Chondrocyte (in vitro differentiated cells): ENCODE results near the gene RMRP. TPM values are rescaled to one million over a fixed set of nuclear protein-coding genes. Genes with fewer than 3 reads are reported as not detected.
A peak's percentile ranks its signal among the peaks of the same experiment; 100 is the strongest.
"Not testable (repeated sequence)": the region's sequence is repeated elsewhere in the genome, so short reads cannot be mapped to it uniquely, and the experiment has no call there.

ENCODE experiments used
- DNase-seq: peaks from one replicate; pipeline ENCODE4 v3.0.0; 2021; ENCODE audit warnings: mixed read lengths, low spot score
- H3K27ac Mint-ChIP-seq: one replicate; pipeline ENCODE4 v1.8.0; 2021; ENCODE audit warnings: mild to moderate bottlenecking, moderate library complexity, mixed read lengths; ENCODE audit not compliant: unreplicated experiment
- H3K27me3 Mint-ChIP-seq: 2 replicates; pipeline ENCODE4 v1.8.0; 2021; ENCODE audit warnings: low read depth, mixed read lengths
- H3K36me3 Mint-ChIP-seq: 2 replicates; pipeline ENCODE4 v1.8.0; 2021; ENCODE audit warnings: low read depth, mixed read lengths
- H3K4me1 Mint-ChIP-seq: 2 replicates; pipeline ENCODE4 v1.8.0; 2021; ENCODE audit warnings: low read depth, mild to moderate bottlenecking, mixed read lengths
- H3K4me3 Mint-ChIP-seq: one replicate; pipeline ENCODE4 v1.8.0; 2021; ENCODE audit warnings: mild to moderate bottlenecking, moderate library complexity, mixed read lengths; ENCODE audit not compliant: unreplicated experiment
- H3K9me3 Mint-ChIP-seq: 2 replicates; pipeline ENCODE4 v1.8.0; 2021; ENCODE audit warnings: low read depth, mixed read lengths
- total RNA-seq: library from RNA; stranded (reverse); gene quantifications from 3 replicates; pipeline ENCODE4 v1.2.1, GENCODE V29; 2021
- TF ChIP-seq, protein P1 (sequence below): fragments of 200-600 bp; sonication (generic); IDR thresholded peaks from 2 replicates; pipeline ENCODE4 v1.5.0; 2021; ENCODE audit warnings: antibody characterized with exemption, mild to moderate bottlenecking, moderate library complexity

RMRP gene
- total RNA-seq, 1 donor from 2014 or later = 12,386 TPM

DNA sequence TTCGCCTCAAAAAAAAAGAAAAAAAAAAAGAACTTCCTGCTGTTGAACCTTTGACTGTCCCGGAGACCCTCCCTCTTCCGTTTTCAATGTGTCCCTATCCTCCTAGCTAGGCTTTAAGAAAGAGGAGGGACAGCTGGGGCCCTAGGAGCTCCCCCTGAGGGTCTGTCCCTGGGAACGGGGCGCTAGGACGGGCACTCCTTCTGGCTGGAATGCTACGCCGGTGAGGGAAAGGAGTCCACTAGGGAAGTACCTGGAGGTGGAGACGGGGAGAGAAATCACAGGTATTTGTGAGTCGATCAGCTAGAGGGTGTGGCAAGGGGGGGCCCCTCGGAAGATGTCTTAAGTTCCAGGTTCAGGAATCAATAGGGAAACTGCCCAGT, 11.7 kb downstream of the RMRP start:
- Mint-ChIP-seq H3K27me3 (no peaks in the 10 kb centered on the region), H3K27ac (peak overlapping the region; percentile 87), H3K36me3 (no peaks in the 10 kb centered on the region), H3K9me3 (no peaks in the 10 kb centered on the region), H3K4me1 (peaks cover 22% of the 10 kb centered on the region), H3K4me3 (peak overlapping the region; percentile 85)
- TF ChIP-seq, protein P1, sequence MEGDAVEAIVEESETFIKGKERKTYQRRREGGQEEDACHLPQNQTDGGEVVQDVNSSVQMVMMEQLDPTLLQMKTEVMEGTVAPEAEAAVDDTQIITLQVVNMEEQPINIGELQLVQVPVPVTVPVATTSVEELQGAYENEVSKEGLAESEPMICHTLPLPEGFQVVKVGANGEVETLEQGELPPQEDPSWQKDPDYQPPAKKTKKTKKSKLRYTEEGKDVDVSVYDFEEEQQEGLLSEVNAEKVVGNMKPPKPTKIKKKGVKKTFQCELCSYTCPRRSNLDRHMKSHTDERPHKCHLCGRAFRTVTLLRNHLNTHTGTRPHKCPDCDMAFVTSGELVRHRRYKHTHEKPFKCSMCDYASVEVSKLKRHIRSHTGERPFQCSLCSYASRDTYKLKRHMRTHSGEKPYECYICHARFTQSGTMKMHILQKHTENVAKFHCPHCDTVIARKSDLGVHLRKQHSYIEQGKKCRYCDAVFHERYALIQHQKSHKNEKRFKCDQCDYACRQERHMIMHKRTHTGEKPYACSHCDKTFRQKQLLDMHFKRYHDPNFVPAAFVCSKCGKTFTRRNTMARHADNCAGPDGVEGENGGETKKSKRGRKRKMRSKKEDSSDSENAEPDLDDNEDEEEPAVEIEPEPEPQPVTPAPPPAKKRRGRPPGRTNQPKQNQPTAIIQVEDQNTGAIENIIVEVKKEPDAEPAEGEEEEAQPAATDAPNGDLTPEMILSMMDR = no peak
- no peak for DNase-seq

DNA sequence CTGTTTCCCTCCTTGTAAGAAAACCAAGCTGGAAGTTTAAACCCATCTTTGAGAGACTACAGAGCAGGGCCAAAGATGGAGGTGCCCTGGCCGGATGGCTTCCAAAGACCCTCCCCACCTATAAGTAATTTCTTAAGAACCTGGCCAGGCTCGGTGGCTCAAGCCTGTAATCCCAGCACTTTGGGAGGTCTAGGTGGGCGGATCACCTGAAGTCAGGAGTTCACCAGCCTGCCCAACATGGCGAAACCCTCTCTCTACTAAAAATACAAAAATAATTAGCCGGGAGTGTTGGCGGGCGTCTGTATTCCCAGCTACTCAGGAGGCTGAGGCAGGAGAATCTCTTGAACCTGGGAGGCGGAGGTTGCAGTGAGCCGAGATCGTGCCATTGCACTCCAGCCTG, 12.1 kb downstream of the RMRP start:
- Mint-ChIP-seq H3K4me3 (peak overlapping the region; percentile 85), H3K4me1 (peaks cover 22% of the 10 kb centered on the region)
- not testable (repeated sequence) for DNase-seq, H3K27ac Mint-ChIP-seq, H3K9me3 Mint-ChIP-seq, H3K27me3 Mint-ChIP-seq, H3K36me3 Mint-ChIP-seq

DNA sequence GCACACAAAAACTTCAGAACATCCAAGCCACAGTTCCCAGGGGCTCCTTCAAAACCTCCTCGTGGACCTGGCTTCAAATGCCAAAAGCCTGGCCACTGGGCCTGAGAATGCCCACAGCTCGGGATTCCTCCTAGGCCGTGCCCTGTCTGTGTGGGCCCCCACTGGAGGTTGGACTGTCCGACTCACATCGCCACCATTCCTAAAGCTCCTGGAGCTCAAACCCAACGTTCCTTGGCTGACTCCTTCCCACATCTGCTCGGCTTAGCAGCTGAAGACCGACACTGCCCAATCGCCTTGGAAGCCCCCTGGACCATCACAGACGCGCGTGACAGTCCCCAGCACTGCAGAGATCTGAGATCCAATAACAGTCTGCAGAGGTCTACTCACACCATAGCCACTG, 14.8 kb downstream of the RMRP start:
- Mint-ChIP-seq H3K27me3 (no peaks in the 10 kb centered on the region), H3K4me3 (no peak overlapping the region), H3K4me1 (peaks cover 20% of the 10 kb centered on the region), H3K9me3 (no peaks in the 10 kb centered on the region), H3K27ac (no peak overlapping the region), H3K36me3 (peaks cover 4% of the 10 kb centered on the region)
- TF ChIP-seq, protein P1 = no peak
- DNase-seq = no peak

DNA sequence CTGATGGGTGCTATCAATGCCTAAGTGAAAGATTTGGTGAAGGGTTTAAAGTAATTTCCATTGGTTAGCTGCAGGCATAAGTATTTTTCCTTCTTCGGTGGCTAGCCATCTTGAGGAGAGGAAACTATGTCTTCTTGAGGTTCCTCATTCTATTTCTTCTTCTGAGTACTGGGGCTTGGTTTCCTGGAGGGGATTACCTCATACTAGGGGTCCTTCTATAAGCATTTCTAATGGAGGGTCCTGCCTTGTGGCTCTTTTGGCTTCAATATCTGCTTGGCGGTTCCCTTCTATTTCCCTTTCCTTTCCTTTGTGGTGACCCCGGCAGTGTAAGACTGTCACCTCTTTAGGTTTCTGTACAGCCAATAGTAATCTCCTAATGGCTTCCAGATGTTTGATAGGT, 16.3 kb downstream of the RMRP start:
- H3K9me3 Mint-ChIP-seq, DNase-seq, H3K4me1 Mint-ChIP-seq, H3K36me3 Mint-ChIP-seq, H3K27ac Mint-ChIP-seq, H3K27me3 Mint-ChIP-seq, H3K4me3 Mint-ChIP-seq: not testable (repeated sequence)

DNA sequence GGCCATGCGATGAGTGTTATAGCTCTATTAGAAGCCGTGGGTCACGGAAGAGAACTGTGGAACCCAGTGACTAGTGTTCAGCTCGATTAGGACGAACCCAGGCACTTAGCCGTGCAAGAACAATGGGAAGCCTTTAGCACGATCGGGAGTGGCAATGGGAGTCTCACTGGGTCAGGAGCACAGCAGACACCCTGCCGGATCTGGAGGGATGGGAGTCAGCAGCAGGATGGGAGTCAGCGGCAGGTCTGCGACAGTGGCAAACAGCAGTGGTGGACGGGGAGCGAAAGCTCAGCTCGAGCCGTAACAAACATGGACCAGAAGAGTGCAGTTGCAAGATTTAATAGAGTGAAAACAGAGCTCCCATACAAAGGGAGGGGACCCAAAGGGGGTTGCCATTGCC, 17.4 kb downstream of the RMRP start:
- DNase-seq, H3K27ac Mint-ChIP-seq, H3K27me3 Mint-ChIP-seq, H3K4me3 Mint-ChIP-seq, H3K9me3 Mint-ChIP-seq, H3K36me3 Mint-ChIP-seq, H3K4me1 Mint-ChIP-seq: not testable (repeated sequence)

DNA sequence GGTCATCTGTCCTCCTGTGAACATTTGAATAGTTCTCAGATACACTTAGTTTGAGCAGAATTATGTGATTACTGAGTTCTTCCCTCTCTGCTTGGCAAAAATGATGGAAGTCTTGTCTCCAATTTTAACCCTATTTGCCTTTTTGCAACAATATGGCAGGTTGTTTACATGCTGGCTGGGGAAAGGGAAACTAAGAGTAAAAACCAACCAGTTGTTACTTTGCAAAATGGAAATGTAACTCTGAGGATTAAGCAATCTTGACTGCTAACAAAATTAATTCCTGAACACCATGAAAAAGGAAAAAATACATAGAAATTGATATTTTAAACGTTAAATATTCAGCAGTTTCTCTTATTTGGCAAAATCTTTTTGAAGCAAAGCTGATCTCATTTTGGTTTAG, 18.2 kb downstream of the RMRP start:
- Mint-ChIP-seq H3K27ac (no peak overlapping the region), H3K4me3 (no peak overlapping the region), H3K9me3 (no peaks in the 10 kb centered on the region), H3K27me3 (peaks cover 1% of the 10 kb centered on the region), H3K4me1 (no peaks in the 10 kb centered on the region), H3K36me3 (peaks cover 4% of the 10 kb centered on the region)
- TF ChIP-seq, protein P1 = no peak
- no peak for DNase-seq

DNA sequence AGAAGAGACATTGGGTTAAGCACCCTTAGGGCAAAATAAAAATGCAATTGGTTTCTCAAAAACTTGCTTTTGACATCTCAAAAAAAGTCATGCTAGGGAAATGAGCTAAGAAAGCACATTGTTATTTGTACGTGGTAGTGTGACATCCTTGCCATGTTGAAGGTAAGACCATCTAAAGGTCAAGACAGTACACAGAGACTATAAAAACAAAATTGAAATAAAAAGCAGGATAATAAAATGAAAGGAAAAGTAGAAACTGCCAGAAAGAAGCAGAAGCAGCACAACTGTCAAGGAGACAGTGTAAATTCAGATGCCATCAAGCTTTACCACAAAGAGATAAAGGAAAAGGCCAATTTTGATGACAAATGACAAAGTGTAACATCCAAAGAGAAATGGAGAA, 18.6 kb downstream of the RMRP start:
- H3K9me3 Mint-ChIP-seq = not testable (repeated sequence)

DNA sequence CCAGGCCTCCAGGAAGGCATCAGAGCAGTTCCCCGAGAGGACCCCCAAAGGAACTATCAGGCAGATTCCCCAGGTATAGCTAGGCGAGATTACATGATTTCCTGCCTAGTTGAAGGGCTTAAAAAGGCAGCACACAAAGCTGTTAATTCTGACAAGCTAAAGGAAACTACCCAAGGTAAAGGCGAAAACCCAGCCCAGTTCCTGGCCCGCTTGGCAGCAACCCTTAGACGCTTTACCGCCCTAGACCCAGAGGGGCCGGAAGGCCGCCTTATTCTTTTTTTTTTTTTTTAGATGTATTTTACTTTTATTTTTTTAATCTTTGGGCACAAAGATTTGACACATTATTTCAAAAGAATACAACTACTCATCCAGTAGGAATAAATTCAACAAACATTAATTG, 19.1 kb downstream of the RMRP start:
- H3K36me3 Mint-ChIP-seq, H3K4me3 Mint-ChIP-seq, H3K4me1 Mint-ChIP-seq, H3K9me3 Mint-ChIP-seq, H3K27ac Mint-ChIP-seq, H3K27me3 Mint-ChIP-seq, DNase-seq: not testable (repeated sequence)

More for the DNA sequence above, 18.6 kb downstream of the RMRP start:
- H3K4me1 Mint-ChIP-seq, H3K27ac Mint-ChIP-seq, H3K27me3 Mint-ChIP-seq, DNase-seq, H3K36me3 Mint-ChIP-seq, H3K4me3 Mint-ChIP-seq: not testable (repeated sequence)

DNA sequence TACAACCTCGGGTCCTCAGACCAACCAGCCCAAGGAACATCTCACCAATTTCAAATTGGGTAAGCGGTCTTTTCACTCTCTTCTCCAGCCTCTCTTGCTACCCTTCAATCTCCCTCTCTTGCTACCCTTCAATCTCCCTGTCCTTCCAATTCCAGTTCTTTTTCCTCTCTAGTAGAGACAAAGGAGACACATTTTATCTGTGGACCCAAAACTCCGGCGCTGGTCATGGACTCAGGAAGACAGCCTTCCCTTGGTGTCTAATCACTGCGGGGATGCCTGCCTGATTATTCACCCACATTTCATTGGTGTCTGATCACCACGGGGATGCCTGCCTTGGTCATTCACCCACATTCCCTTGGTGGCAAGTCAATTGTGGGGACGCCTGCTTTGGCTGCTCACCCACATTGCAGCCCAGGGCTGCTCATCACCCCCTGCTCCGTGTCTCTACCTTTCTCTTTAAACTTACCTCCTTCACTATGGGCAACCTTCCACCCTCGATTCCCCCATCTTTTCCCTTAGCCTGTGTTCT, 20.3 kb downstream of the RMRP start:
- not testable (repeated sequence) for H3K4me1 Mint-ChIP-seq, H3K27ac Mint-ChIP-seq, H3K36me3 Mint-ChIP-seq, H3K4me3 Mint-ChIP-seq, H3K27me3 Mint-ChIP-seq, H3K9me3 Mint-ChIP-seq, DNase-seq

DNA sequence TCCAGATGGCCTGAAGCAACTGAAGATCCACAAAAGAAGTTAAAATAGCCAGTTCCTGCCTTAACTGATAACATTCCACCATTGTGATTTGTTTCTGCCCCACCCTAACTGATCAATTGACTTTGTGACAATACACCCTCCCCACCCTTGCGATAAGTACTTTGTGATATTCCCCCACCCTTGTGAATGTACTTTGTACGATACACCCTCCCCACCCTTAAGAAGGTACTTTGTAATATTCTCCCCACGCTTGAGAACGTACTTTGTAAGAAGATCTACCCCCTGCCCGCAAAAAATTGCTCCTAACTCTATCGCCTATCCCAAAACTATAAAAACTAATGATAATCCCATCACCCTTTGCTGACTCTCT, 21.0 kb downstream of the RMRP start:
- not testable (repeated sequence) for H3K36me3 Mint-ChIP-seq, H3K4me3 Mint-ChIP-seq, H3K27me3 Mint-ChIP-seq, H3K27ac Mint-ChIP-seq, DNase-seq, H3K4me1 Mint-ChIP-seq, H3K9me3 Mint-ChIP-seq
